ENCODE results near the gene TMEM187. TPM values are rescaled to one million over a fixed set of nuclear protein-coding genes. Genes with fewer than 3 reads are reported as not detected.
"Not testable (repeated sequence)": the region's sequence is repeated elsewhere in the genome, so short reads cannot be mapped to it uniquely, and the experiment has no call there.

The TMEM187 gene
- total RNA-seq, 1 donor = 5.2 TPM

GRCh38 chrX:153971124-153971449 lies 1.5 kb upstream of the TMEM187 start:
- H3K4me3 ChIP-seq (ENCODE audit: low read depth, low read length) = peak overlapping the region; percentile 88
- peak; percentile 92 for DNase-seq (ENCODE audit: low read depth)
- TF ChIP-seq CTCF (IDR thresholded peaks at IDR 0.05; ENCODE audit: insufficient read depth, low read depth, low read length) = no peak

GRCh38 chrX:153971450-153972367 lies 845 bp upstream of the TMEM187 start, which contains the start of gene HCFC1:
Gene HCFC1 (minus strand): TSS chrX:153971818. CDS start chrX:153970840, 978 bp downstream.
- H3K4me3 ChIP-seq (ENCODE audit: low read depth, low read length) = peak within 1 kb of the TSS; percentile 88
- DNase-seq (ENCODE audit: low read depth) = peak; percentile 89
- no peak for TF ChIP-seq CTCF (IDR thresholded peaks at IDR 0.05; ENCODE audit: insufficient read depth, low read depth, low read length)

GRCh38 chrX:153973127-153974002 lies 811 bp downstream of the TMEM187 start:
- TF ChIP-seq CTCF (IDR thresholded peaks at IDR 0.05; ENCODE audit: insufficient read depth, low read depth, low read length) = no peak
- DNase-seq (ENCODE audit: low read depth) = no peak
- H3K4me3 ChIP-seq (ENCODE audit: low read depth, low read length) = peak overlapping the region; percentile 63

GRCh38 chrX:153974003-153974725 lies 1.6 kb downstream of the TMEM187 start:
- DNase-seq (ENCODE audit: low read depth) = no peak
- no peak for TF ChIP-seq CTCF (IDR thresholded peaks at IDR 0.05; ENCODE audit: insufficient read depth, low read depth, low read length)
- H3K4me3 ChIP-seq (ENCODE audit: low read depth, low read length) = no peak overlapping the region

GRCh38 chrX:153974726-153975286 lies 2.3 kb downstream of the TMEM187 start:
- TF ChIP-seq CTCF (IDR thresholded peaks at IDR 0.05; ENCODE audit: insufficient read depth, low read depth, low read length) = no peak
- DNase-seq (ENCODE audit: low read depth) = no peak
- H3K4me3 ChIP-seq (ENCODE audit: low read depth, low read length) = no peak overlapping the region

- not testable (repeated sequence) for H3K4me3 ChIP-seq (ENCODE audit: low read depth, low read length); DNase-seq (ENCODE audit: low read depth)
These were observed 7.8 kb downstream of the TMEM187 start for GRCh38 chrX:153980394-153980793.
